Stimulated activated memory B cell treated with anti-CD40 and anti-IgM and Interleukin-4, amounts not matched to agents 10 μg/mL and 1 μg/mL and 100 μg/mL, for 72 hours (primary cell): Measurements from ENCODE around the gene LPP.
"Not testable (repeated sequence)": the region's sequence is repeated elsewhere in the genome, so short reads cannot be mapped to it uniquely, and the experiment has no call there.

Source experiments
- ATAC-seq: fragments of 150-1000 bp; cut with Tn5 transposase; 2 replicates; pipeline ENCODE4 v1.10.0; 2021
- H3K27ac Mint-ChIP-seq: one replicate; pipeline ENCODE4 v1.8.0; 2022; ENCODE audit warnings: mild to moderate bottlenecking, mixed read lengths
- H3K27me3 Mint-ChIP-seq: one replicate; pipeline ENCODE4 v1.8.0; 2022; ENCODE audit warnings: mixed read lengths
- H3K36me3 Mint-ChIP-seq: one replicate; pipeline ENCODE4 v1.8.0; 2022; ENCODE audit warnings: mixed read lengths
- H3K4me1 Mint-ChIP-seq: one replicate; pipeline ENCODE4 v1.8.0; 2022; ENCODE audit warnings: mixed read lengths
- H3K4me3 Mint-ChIP-seq: one replicate; pipeline ENCODE4 v1.8.0; 2022; ENCODE audit warnings: mild to moderate bottlenecking, moderate library complexity, mixed read lengths
- H3K9me3 Mint-ChIP-seq: one replicate; pipeline ENCODE4 v1.8.0; 2022; ENCODE audit warnings: mixed read lengths

The LPP gene

DNA sequence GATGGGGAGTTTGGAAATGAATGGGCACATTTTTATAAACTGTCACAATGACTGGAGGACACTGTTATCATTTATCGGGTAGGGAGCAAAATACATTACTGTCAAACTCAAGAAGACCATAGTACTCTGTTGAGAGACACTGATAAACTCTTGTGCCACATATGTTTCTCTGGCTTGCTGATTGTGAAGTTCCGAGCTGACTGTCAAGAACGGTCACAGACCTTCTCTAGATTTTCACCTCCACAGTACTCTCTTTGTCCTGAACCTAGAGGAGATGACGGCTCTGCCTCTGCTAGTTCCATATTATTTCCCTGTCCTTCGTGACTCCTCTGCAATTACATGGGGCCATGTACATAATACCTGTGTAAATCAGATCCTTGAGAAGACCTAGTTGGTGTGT, 451.9 kb downstream of the LPP start:
- Mint-ChIP-seq H3K27me3 (no peaks in the 10 kb centered on the region), H3K36me3 (peaks cover 34% of the 10 kb centered on the region), H3K27ac (no peak overlapping the region), H3K9me3 (peaks cover 11% of the 10 kb centered on the region), H3K4me1 (peaks cover 24% of the 10 kb centered on the region), H3K4me3 (no peak overlapping the region)
- no peak for ATAC-seq

DNA sequence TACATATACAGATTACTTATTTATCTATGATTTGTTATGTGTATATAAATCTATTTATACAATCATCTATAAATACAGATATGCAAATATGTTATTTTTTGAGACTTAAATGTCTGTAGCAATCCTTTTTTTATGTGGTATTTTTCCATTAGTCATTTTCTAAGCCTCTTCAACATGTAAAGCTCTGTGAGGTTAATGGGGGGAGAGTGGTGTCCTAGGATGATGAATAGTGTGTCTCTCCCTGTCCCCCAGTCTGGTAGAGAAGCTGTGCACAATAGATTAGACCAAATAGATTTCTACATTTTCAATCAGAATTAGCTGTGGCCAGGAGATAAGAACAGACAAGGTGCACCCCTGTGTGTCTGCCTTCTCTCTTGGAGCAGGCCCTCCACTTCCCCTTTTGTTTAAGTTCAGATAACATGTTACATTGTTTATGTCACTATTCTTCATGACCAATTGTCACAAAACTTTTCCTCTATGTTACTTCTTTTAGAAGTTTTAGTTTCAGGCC, 453.9 kb downstream of the LPP start:
- no peak overlapping the region for H3K4me3 Mint-ChIP-seq
- H3K36me3 Mint-ChIP-seq, result peaks cover 34% of the 10 kb centered on the region
- H3K27me3 Mint-ChIP-seq, result no peaks in the 10 kb centered on the region
- H3K9me3 Mint-ChIP-seq, result peaks cover 11% of the 10 kb centered on the region
- H3K27ac Mint-ChIP-seq, result no peak overlapping the region
- ATAC-seq, result no peak
- peaks cover 24% of the 10 kb centered on the region for H3K4me1 Mint-ChIP-seq

DNA sequence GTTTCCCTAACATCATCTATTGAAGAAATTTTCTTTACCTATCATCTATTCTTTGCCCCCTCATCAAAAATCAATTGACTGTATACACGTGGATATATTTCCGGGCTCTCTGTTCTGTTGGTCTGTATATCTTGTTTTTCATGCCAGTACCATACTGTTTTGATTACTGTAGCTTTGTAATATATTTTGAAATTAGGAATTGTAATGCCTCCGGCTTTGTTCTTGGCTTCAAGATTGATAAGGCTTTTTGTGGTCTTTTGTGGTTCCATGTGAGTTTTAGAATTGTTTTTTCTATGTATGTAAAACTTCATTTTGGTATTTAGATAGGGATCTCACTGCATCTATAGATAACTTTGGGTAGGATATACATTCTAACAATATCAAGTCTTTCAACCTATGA, 454.4 kb downstream of the LPP start:
- no peak overlapping the region for H3K27ac Mint-ChIP-seq
- peaks cover 24% of the 10 kb centered on the region for H3K4me1 Mint-ChIP-seq
- H3K27me3 Mint-ChIP-seq, result no peaks in the 10 kb centered on the region
- ATAC-seq, result no peak
- H3K4me3 Mint-ChIP-seq, result no peak overlapping the region
- peaks cover 11% of the 10 kb centered on the region for H3K9me3 Mint-ChIP-seq
- peaks cover 34% of the 10 kb centered on the region for H3K36me3 Mint-ChIP-seq

DNA sequence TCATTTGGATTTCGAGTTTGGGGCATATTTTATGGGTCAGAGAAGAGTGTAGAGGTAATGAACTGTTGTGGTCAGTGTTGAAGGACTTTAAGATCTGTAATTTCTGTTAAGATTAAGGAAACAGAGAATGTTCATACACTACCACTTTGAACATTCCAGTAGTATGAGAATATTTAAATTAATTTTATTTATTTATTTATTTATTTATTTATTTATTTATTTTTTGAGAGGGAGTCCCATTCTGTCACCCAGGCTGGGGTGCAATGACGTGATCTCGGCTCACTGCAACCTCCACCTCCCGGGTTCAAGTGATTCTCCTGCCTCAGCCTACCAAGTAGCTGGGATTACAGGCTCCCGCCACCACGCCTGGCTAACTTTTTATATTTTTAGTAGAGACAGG, 459.8 kb downstream of the LPP start:
- H3K27me3 Mint-ChIP-seq, ATAC-seq, H3K9me3 Mint-ChIP-seq, H3K27ac Mint-ChIP-seq, H3K4me1 Mint-ChIP-seq, H3K4me3 Mint-ChIP-seq: not testable (repeated sequence)
- H3K36me3 Mint-ChIP-seq, result peaks cover 38% of the 10 kb centered on the region

DNA sequence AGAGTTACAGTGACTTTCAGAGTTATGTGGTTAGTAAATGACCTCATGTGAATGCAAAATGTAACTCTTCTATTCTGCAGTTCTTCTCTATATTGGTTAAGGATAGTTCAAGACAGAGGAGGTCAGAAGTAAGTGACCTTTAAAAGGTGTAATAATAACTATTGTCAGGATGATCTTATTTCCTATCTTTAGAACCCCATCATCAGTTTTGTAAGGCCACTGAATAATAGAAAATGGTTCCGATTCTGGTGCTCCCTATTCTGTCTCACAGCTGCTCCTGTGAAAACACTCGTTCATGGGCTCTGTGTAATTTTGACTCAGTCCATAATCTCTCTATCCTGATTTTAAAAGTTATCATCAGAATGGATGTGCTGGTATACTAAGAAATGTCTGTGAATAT, 463.3 kb downstream of the LPP start:
- Mint-ChIP-seq H3K27me3 (no peaks in the 10 kb centered on the region), H3K4me1 (no peaks in the 10 kb centered on the region), H3K36me3 (peaks cover 18% of the 10 kb centered on the region), H3K9me3 (no peaks in the 10 kb centered on the region), H3K4me3 (no peak overlapping the region), H3K27ac (no peak overlapping the region)
- no peak for ATAC-seq

DNA sequence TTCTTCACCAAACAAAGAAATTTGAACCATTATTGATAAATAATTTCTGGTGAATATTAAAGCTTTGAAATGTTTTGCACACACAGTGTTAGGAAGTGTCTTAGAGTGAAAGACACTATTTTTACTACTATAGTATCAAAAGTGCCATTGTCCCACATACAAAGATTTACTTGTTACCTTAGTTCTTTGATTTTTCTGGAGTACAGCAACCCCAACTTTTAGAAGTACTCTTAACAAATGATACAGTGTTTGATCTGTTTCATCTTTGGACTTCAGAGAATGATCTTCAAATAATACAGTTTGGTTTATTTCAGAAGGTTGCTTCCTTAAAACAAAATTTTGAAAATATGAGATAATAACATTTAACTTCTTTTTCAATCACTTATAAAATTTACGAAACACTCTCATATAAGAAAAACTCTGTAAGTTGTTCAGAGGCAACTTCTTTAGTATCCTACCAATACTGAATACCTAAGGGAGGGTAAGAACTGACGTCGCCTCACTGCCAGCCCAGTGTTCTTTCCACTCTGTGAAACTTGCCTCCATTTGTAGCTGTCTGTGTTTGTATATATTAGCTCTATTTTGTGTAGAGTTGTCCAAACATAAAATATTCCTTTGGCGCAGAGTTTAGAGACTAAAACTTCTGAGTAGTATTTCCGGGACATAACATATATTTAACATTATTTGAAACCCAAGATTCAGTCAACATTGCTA, 464.2 kb downstream of the LPP start:
- no peak overlapping the region for H3K27ac Mint-ChIP-seq
- no peak overlapping the region for H3K4me3 Mint-ChIP-seq
- H3K4me1 Mint-ChIP-seq, result no peaks in the 10 kb centered on the region
- H3K36me3 Mint-ChIP-seq, result peaks cover 18% of the 10 kb centered on the region
- no peaks in the 10 kb centered on the region for H3K27me3 Mint-ChIP-seq
- ATAC-seq, result no peak
- no peaks in the 10 kb centered on the region for H3K9me3 Mint-ChIP-seq

DNA sequence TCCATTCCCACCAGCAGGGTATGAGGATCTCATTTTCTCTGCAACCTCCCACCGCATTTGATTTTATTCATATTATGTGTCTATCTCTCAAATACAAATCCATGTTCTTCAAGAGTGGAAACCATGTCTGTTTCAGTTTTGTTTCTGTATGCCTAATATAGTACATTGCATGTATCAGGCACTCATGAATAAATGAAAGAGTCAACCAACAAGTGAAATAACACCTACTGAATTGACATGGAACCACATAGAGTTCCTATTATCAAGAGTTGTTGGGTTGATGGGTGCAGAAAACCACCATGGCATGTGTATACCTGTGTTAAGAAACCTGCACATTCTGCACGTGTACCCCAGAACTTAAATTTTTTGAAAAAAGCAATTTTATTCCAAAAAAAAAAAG, 466.8 kb downstream of the LPP start:
- Mint-ChIP-seq H3K9me3 (no peaks in the 10 kb centered on the region), H3K27ac (no peak overlapping the region), H3K27me3 (no peaks in the 10 kb centered on the region), H3K36me3 (peaks cover 10% of the 10 kb centered on the region), H3K4me1 (peaks cover 6% of the 10 kb centered on the region), H3K4me3 (no peak overlapping the region)
- no peak for ATAC-seq

DNA sequence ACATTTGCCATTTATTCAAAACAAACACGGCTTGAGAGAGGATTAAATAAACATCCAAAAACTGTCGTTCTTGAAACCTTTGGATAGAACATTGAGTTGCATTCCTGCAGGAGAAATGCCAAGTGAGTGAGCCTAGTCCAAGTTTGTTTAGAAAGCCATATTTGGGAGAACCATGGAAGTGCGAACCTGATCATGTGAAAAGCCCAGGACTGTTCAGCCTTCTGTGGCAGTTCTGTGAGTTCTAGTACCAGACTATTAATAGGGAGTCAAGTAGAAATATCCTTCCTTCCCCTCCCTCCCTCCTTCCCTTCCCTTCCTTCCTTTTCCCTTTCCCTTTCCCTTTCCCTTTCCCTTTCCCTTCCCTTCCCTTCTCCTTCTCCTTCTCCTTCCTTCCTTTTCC, 470.4 kb downstream of the LPP start:
- H3K27ac Mint-ChIP-seq, result no peak overlapping the region

DNA sequence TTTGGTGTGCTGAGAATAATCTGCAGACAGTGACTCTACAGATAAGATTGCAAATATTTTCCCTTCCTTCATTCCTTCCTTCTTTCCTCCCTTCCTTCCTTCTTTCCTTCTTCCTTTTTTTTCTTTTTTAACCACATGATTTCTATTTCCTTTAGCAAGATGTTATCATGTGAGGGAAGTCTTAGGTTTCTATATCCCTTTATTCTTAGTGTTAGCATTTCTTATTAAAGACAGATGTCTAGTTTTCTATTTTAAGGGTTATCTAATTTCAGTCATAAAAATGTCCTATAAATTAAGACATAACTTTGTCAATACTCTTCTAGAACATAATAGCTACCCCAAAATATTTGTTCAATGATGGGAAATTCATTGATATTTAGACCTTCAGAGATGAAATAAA, 470.9 kb downstream of the LPP start:
- no peaks in the 10 kb centered on the region for H3K27me3 Mint-ChIP-seq
- H3K27ac Mint-ChIP-seq, result no peak overlapping the region
- peaks cover 6% of the 10 kb centered on the region for H3K4me1 Mint-ChIP-seq
- no peak for ATAC-seq
- H3K4me3 Mint-ChIP-seq, result no peak overlapping the region
- H3K9me3 Mint-ChIP-seq, result peaks cover under 1% of the 10 kb centered on the region
- H3K36me3 Mint-ChIP-seq, result peaks cover 21% of the 10 kb centered on the region

More for the DNA sequence above, 470.4 kb downstream of the LPP start:
- Mint-ChIP-seq H3K9me3 (no peaks in the 10 kb centered on the region), H3K36me3 (peaks cover 19% of the 10 kb centered on the region), H3K4me1 (peaks cover 6% of the 10 kb centered on the region), H3K27me3 (no peaks in the 10 kb centered on the region), H3K4me3 (no peak overlapping the region)
- ATAC-seq, result no peak

DNA sequence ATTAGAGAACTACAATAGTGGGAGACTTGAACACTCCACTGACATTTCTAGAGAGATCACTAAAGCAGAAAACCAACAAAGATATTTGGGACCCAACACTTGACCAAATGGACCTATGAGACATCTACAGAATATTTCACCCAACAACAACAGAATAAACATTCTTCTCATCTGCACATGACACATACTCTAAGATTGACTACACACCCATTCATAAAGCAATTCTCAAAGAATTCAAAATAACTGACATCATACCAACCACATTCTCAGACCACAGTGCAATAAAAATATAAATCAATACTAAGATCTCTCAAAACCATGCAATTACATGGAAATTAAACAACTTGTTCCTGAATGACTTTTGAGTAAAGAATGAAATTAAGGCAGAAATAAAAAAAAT, 473.7 kb downstream of the LPP start:
- H3K27ac Mint-ChIP-seq, result no peak overlapping the region
- H3K4me3 Mint-ChIP-seq, result no peak overlapping the region
- peaks cover 3% of the 10 kb centered on the region for H3K9me3 Mint-ChIP-seq
- no peaks in the 10 kb centered on the region for H3K27me3 Mint-ChIP-seq
- H3K36me3 Mint-ChIP-seq, result peaks cover 24% of the 10 kb centered on the region
- peaks cover 6% of the 10 kb centered on the region for H3K4me1 Mint-ChIP-seq
- ATAC-seq, result no peak

DNA sequence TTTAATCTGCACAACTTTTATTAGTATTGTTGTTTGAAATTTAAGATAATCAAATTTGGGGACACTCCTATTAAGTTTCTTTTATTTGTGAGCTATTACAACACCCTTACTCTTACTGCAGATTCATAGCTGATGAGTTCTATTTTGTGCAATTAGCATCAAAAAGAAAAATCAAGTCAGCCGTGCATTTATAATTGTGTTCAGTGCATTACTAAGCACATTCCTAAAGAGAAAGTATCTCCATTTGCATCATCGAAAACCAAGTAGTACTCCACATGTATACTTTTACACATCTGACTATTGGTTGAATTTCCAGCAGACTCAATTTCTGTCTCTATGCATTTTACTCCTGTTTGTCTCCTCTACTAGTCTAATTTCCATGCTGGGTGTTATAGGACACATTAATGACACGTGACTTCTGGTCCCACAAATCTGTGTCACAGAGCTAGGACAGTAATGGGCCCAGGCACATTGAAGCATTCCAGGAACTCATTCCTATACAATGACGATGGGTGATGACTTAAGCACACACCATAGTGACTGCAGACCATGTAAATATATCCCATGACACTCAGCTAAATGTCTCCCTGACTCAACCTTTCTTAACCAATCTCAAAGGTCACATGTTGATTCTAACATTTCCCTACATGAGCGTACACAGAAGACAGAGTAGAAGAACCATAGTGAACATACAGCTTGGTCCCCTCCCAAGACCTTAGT, 477.5 kb downstream of the LPP start:
- Mint-ChIP-seq H3K27ac (no peak overlapping the region), H3K9me3 (peaks cover 3% of the 10 kb centered on the region), H3K4me1 (no peaks in the 10 kb centered on the region), H3K27me3 (no peaks in the 10 kb centered on the region), H3K4me3 (no peak overlapping the region), H3K36me3 (peaks cover 32% of the 10 kb centered on the region)
- ATAC-seq, result no peak

DNA sequence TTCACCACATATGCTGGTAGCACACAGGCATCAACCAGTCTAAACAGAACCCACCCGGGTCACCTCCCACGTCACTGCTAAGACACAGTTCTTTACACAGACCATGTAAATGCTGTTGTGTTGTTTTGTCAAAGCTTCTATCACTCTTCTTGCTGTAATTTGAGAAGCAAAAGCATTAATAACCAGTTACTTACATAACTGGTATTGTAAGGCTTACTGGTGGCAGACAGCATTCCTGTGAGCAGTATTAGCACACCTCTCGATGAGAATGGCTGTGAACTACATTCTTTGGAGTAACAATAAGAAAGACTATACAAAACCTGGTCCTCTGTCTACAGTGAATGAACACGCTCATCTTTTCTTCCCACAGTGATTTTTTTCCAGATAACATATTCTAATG, 479.2 kb downstream of the LPP start:
- Mint-ChIP-seq H3K36me3 (peaks cover 21% of the 10 kb centered on the region), H3K27ac (no peak overlapping the region), H3K4me1 (no peaks in the 10 kb centered on the region), H3K27me3 (no peaks in the 10 kb centered on the region), H3K4me3 (no peak overlapping the region), H3K9me3 (peaks cover 3% of the 10 kb centered on the region)
- ATAC-seq, result no peak

DNA sequence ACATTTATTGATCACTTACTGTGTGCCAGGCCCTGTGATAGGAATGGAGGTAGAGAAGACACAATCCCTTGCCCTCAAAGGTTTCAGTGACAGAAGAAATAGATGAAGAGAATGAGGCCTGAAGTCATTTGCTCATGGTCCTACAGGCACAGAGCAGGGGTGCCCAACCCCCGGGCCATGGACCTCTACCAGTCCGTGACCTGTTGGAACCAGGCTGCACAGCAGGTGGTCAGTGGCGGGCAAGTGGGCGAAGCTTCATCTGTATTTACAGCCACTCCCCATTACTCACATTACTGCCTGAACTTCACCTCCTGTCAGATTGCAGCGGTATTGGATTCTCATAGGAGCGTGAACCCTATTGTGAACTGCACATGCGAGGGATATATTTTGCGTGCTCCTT, 480.3 kb downstream of the LPP start:
- ATAC-seq, result no peak
- peaks cover 18% of the 10 kb centered on the region for H3K36me3 Mint-ChIP-seq
- H3K27ac Mint-ChIP-seq, result no peak overlapping the region
- H3K4me1 Mint-ChIP-seq, result no peaks in the 10 kb centered on the region
- peaks cover 3% of the 10 kb centered on the region for H3K9me3 Mint-ChIP-seq
- H3K27me3 Mint-ChIP-seq, result no peaks in the 10 kb centered on the region
- H3K4me3 Mint-ChIP-seq, result no peak overlapping the region

DNA sequence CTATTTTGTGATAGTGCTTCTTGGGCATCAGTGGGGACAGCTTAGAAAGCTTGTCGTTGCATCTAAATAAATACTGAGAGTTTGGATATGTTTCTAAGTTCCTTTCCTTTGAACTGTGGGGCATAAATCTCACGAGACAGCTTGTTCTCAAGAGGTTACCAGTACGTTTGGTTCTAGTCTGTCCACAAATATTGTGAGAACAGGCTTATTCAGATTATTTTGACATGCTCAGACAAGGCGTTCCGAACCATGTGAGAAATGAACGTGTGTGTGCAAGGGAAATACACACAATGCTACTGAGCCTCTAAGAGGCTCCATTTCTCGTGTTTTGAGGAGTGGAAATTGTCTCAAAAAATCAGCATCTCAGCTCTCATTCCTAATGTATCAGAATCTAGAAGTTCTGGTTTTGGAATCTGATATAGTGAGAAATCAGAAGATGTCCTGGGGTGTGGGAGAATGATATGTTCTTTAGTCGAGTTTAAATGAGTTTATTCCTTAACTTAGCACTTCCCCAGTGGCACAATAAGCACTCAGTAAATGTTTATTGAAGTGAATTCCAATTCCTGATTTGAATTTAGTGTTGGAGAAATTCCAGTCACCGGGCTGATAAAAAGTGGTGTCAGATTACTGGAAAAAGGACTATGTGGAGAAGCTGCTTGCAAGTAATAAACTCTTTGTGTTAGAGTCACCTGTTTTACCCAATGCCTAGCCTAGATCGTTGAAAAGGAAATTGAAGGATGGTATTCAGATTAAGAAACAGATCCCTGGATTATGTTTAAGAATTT, 481.5 kb downstream of the LPP start:
- H3K36me3 Mint-ChIP-seq, result peaks cover 13% of the 10 kb centered on the region
- H3K9me3 Mint-ChIP-seq, result no peaks in the 10 kb centered on the region
- no peak overlapping the region for H3K4me3 Mint-ChIP-seq
- ATAC-seq, result no peak
- no peaks in the 10 kb centered on the region for H3K27me3 Mint-ChIP-seq
- H3K27ac Mint-ChIP-seq, result no peak overlapping the region
- H3K4me1 Mint-ChIP-seq, result no peaks in the 10 kb centered on the region

DNA sequence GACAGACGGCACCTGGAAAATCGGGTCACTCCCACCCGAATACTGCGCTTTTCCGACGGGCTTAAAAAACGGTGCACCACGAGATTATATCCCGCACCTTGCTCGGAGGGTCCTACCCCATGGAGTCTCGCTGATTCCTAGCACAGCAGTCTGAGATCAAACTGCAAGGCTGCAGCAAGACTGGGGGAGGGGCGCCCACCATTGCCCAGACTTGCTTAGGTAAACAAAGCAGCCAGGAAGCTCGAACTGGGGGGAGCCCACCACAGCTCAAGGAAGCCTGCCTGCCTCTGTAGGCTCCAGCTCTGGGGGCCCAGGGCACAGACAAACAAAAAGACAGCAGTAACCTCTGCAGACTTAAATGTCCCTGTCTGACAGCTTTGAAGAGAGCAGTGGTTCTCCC, 482.3 kb downstream of the LPP start:
- H3K36me3 Mint-ChIP-seq, result peaks cover 13% of the 10 kb centered on the region
- not testable (repeated sequence) for H3K27ac Mint-ChIP-seq, ATAC-seq, H3K27me3 Mint-ChIP-seq, H3K4me3 Mint-ChIP-seq, H3K4me1 Mint-ChIP-seq, H3K9me3 Mint-ChIP-seq
